AG04449 (cell line): ENCODE measurements around the gene CHMP4B.

Source experiments
- CTCF ChIA-PET: fragments of 350-600 bp; formaldehyde crosslinking; extraction: SDS; loops from one replicate; lab custom pipeline; 2021; ENCODE audit warnings: antibody characterized with exemption; lab: Yijun Ruan, JAX
- POLR2A ChIA-PET: fragments of 400-600, 350-600 bp; formaldehyde crosslinking; extraction: SDS; loops from one replicate; lab custom pipeline; 2020; ENCODE audit warnings: antibody characterized with exemption, inconsistent platforms; lab: Yijun Ruan, JAX
- DNase-seq: peaks from one replicate; pipeline ENCODE4 v3.0.0-alpha.2; 2010; ENCODE audit warnings: low read depth, low spot score
- H3K4me3 ChIP-seq: 2 replicates; pipeline ENCODE4 v1.5.1; 2011; ENCODE audit warnings: low read depth, mild to moderate bottlenecking, control low read depth, low read length
- TF ChIP-seq, protein P1 (sequence below): IDR thresholded peaks from one replicate; pipeline ENCODE4 v1.5.1; 2011; ENCODE audit warnings: mild to moderate bottlenecking, moderate library complexity, low read length, control low read depth, inconsistent platforms; ENCODE audit not compliant: insufficient read depth; ENCODE audit errors: missing control alignments

CHMP4B gene

DNA sequence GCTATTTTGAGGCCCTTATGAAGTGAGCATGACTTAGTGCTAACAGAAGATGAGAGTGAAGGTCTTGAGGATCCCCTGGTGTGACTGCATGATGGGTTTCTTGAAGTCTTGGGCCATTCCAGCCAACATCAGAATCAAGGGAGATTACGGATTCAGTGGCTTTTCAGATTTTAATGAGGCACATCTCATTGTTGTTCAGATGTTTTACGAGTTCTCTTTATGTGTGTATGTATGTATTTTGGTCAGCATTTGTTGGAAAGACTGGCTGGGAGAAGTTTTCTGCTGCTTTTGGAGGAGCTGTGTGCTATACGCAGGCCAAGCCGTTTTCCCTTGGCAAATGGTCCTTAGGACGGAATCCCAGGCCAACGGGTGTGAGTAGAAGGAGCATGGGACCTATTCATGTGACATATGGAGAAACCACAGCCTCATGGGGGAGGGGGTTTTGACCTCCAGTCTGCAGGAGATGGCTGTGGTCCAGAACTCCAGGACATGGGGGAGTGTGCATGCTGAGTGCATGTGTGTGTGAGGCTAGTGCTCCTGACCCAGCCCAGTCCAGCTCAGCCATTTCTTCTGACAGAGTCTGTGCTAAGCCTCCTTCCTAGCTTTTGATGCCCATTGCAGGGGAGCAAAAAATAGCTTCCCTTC lies 35.3 kb downstream of the CHMP4B start:
- no peak overlapping the region for H3K4me3 ChIP-seq
- TF ChIP-seq, protein P1, sequence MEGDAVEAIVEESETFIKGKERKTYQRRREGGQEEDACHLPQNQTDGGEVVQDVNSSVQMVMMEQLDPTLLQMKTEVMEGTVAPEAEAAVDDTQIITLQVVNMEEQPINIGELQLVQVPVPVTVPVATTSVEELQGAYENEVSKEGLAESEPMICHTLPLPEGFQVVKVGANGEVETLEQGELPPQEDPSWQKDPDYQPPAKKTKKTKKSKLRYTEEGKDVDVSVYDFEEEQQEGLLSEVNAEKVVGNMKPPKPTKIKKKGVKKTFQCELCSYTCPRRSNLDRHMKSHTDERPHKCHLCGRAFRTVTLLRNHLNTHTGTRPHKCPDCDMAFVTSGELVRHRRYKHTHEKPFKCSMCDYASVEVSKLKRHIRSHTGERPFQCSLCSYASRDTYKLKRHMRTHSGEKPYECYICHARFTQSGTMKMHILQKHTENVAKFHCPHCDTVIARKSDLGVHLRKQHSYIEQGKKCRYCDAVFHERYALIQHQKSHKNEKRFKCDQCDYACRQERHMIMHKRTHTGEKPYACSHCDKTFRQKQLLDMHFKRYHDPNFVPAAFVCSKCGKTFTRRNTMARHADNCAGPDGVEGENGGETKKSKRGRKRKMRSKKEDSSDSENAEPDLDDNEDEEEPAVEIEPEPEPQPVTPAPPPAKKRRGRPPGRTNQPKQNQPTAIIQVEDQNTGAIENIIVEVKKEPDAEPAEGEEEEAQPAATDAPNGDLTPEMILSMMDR, result no peak
- DNase-seq, result no peak
- ChIA-PET POLR2A (no interaction called here), CTCF (interaction anchor here (1.0 to 2.1 kb wide), 4 partner anchors 10 to 224 kb away, joined by 3 to 4 read pairs (median 4); no protein-coding TSS in a partner anchor)

DNA sequence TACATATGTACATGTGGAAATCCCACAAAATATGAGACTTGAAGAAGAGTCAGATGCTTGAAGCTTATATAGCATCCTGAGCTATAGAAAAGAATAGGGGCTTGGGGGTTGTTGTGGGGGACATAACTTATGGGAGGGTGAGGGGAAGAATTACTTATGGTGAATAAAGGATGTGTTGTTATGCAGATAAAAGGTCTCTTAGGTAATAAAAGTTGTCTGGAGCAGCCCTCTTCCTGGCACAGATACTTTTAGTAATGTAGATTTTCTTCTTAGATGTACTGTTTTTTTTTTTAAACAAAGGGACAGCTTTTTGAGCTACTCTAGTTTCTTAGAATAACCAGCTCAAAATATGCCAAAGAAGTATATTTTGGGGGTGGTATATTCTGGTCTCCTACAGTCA lies 35.9 kb downstream of the CHMP4B start:
- no peak for DNase-seq
- no peak overlapping the region for H3K4me3 ChIP-seq
- ChIA-PET POLR2A (no interaction called here), CTCF (interaction anchor here (1.0 to 2.1 kb wide), 4 partner anchors 10 to 223 kb away, joined by 3 to 4 read pairs (median 4); no protein-coding TSS in a partner anchor)
- TF ChIP-seq, protein P1, result no peak

DNA sequence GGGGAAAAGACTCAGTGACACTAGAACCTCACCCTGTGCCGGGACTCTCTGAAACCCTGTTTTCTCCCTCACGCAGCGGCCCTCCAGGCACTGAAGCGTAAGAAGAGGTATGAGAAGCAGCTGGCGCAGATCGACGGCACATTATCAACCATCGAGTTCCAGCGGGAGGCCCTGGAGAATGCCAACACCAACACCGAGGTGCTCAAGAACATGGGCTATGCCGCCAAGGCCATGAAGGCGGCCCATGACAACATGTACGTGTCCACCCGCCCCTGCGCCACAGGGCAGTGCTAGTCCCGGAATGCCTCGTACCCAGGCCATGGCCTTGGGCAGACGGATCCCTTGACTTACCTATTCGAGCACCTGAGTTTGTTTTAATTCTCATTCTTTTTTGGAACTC lies 37.2 kb downstream of the CHMP4B start:
- DNase-seq, result no peak
- CTCF ChIA-PET, result interaction anchor here (2.0 to 2.3 kb wide), 3 partner anchors 12 to 221 kb away, joined by 4 to 7 read pairs (median 5); no protein-coding TSS in a partner anchor
- TF ChIP-seq, protein P1, result no peak
- POLR2A ChIA-PET, result no interaction called here
- H3K4me3 ChIP-seq, result no peak overlapping the region

DNA sequence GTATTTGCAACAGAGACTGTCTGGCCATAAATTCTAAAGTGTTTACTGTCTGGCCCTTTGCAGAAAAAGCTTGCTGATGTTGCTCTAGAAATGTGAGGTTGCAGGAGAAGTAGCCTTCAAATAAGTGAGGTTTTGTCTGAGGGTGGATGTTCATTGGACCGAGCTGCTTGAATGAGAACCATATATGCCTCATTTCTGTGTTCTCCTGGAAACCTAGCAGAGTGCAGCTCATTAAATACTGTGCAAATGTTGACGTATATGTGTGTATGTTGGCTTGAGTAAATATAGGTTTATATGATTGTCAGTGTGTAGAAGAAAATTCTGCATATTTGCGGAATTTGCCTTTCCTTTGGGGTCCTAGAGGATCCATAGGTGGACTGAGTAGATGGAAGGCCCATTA lies 39.0 kb downstream of the CHMP4B start:
- POLR2A ChIA-PET, result no interaction called here
- no peak overlapping the region for H3K4me3 ChIP-seq
- CTCF ChIA-PET, result interaction anchor here (1.3 to 5.8 kb wide), 4 partner anchors 11 to 280 kb away, joined by 3 to 29 read pairs (median 6); no protein-coding TSS in a partner anchor
- DNase-seq, result no peak
- TF ChIP-seq, protein P1, result no peak

DNA sequence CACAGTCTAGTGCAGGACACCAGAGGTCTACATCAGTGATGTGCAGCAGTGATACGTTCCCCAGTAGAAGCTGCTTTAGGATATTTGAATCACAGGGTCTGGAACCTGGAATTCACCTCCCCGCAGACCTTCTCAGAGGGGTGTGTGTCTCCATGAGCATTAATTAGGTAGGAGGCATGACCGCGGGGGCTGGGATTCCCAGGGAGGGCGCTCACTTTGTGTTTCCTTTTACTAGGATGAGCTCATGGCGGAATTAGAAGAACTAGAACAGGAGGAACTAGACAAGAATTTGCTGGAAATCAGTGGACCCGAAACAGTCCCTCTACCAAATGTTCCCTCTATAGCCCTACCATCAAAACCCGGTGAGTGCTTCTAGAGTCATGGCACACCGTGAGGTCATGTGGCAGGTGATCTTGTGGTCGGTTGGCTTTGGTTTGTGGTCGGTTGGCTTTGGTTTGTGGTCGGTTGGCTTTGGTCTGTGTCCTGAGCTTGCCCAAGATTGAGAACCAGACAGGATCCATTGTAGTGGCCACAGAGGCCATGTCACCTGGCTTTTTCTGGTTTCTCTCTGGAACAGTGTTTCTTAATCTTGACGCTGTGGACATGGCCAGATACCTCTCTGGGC lies 40.8 kb downstream of the CHMP4B start:
- CTCF ChIA-PET, result interaction anchor here (0.9 to 5.8 kb wide), 6 partner anchors 9 to 195 kb away, joined by 3 to 29 read pairs (median 4); no protein-coding TSS in a partner anchor
- DNase-seq, result no peak
- POLR2A ChIA-PET, result no interaction called here
- H3K4me3 ChIP-seq, result no peak overlapping the region
- TF ChIP-seq, protein P1, result no peak
